Measurements from ENCODE around the gene MVD. TPM values are rescaled to one million over a fixed set of nuclear protein-coding genes. Genes with fewer than 3 reads are reported as not detected.

The MVD gene
- total and polyA plus RNA-seq, 4 donors = 21.7 to 99.2 (median 74.7) TPM

- H3K4me1 ChIP-seq (ENCODE audit: control insufficient read depth in 4 of 4, insufficient read depth in 4 of 4, low read length in 3 of 4) = peaks cover 0 to 14% (median 4%) of the 10 kb centered on the region in 4 donors
- TF ChIP-seq REST (IDR thresholded peaks at IDR 0.05) (no peak), GABPA (IDR thresholded peaks at IDR 0.05 in 1 of 2, conservative IDR thresholded peaks at IDR 0.05 in 1 of 2) (no peak), RXRA (IDR thresholded peaks at IDR 0.05) (no peak), EGR1 (IDR thresholded peaks at IDR 0.05; ENCODE audit: low read depth in 2 of 2) (no peak), FOXA2 (IDR thresholded peaks at IDR 0.05) (no peak), SP1 (IDR thresholded peaks at IDR 0.05) (no peak), HNF4G (IDR thresholded peaks at IDR 0.05) (no peak), TAF1 (conservative IDR thresholded peaks at IDR 0.05) (no peak), RAD21 (IDR thresholded peaks at IDR 0.05) (no peak), YY1 (IDR thresholded peaks at IDR 0.05) (no peak), HNF4A (conservative IDR thresholded peaks at IDR 0.05) (no peak)
- TF ChIP-seq, protein P1, sequence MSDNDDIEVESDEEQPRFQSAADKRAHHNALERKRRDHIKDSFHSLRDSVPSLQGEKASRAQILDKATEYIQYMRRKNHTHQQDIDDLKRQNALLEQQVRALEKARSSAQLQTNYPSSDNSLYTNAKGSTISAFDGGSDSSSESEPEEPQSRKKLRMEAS (IDR thresholded peaks at IDR 0.05) = no peak
- TF ChIP-seq, protein P2, sequence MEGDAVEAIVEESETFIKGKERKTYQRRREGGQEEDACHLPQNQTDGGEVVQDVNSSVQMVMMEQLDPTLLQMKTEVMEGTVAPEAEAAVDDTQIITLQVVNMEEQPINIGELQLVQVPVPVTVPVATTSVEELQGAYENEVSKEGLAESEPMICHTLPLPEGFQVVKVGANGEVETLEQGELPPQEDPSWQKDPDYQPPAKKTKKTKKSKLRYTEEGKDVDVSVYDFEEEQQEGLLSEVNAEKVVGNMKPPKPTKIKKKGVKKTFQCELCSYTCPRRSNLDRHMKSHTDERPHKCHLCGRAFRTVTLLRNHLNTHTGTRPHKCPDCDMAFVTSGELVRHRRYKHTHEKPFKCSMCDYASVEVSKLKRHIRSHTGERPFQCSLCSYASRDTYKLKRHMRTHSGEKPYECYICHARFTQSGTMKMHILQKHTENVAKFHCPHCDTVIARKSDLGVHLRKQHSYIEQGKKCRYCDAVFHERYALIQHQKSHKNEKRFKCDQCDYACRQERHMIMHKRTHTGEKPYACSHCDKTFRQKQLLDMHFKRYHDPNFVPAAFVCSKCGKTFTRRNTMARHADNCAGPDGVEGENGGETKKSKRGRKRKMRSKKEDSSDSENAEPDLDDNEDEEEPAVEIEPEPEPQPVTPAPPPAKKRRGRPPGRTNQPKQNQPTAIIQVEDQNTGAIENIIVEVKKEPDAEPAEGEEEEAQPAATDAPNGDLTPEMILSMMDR (IDR thresholded peaks at IDR 0.05; ENCODE audit: low read depth, low read length, missing input control) = no peak
- WGBS = 85% methylated on average over 16 of the region's 16 CpGs
- H3K9ac ChIP-seq (ENCODE audit: low read depth in 1 of 2, low read length in 2 of 2) = no peak overlapping the region
- H3K36me3 ChIP-seq (ENCODE audit: control insufficient read depth in 4 of 4, insufficient read depth in 3 of 4, low read depth in 1 of 4, low read length in 3 of 4) = peaks cover 10 to 50% (median 14%) of the 10 kb centered on the region in 4 donors
- H3K27ac ChIP-seq (ENCODE audit: low read depth in 1 of 2, low read length in 2 of 2) = no peak overlapping the region
- DNase-seq (ENCODE audit: low spot score) = no peak
- no peaks in the 10 kb centered on the region for H3K27me3 ChIP-seq (ENCODE audit: control insufficient read depth in 4 of 4, insufficient read depth in 4 of 4, low read length in 3 of 4)
- no peak overlapping the region for H3K4me3 ChIP-seq (ENCODE audit: low read depth in 1 of 3, low read length in 3 of 3)
- no peaks in the 10 kb centered on the region for H3K9me3 ChIP-seq (ENCODE audit: control insufficient read depth in 4 of 4, low read length in 3 of 4)
These were observed 31.5 kb downstream of the MVD start for GRCh38 chr16:88631384-88631783.

- no peak for DNase-seq (ENCODE audit: low spot score)
- Histone ChIP-seq H3K27me3 (ENCODE audit: control insufficient read depth in 4 of 4, insufficient read depth in 4 of 4, low read length in 3 of 4) (no peaks in the 10 kb centered on the region), H3K9me3 (ENCODE audit: control insufficient read depth in 4 of 4, low read length in 3 of 4) (no peaks in the 10 kb centered on the region), H3K4me1 (ENCODE audit: control insufficient read depth in 4 of 4, insufficient read depth in 4 of 4, low read length in 3 of 4) (peaks cover 0 to 14% (median 4%) of the 10 kb centered on the region in 4 donors), H3K4me3 (ENCODE audit: low read depth in 1 of 3, low read length in 3 of 3) (no peak overlapping the region), H3K36me3 (ENCODE audit: control insufficient read depth in 4 of 4, insufficient read depth in 3 of 4, low read depth in 1 of 4, low read length in 3 of 4) (peaks cover 10 to 50% (median 14%) of the 10 kb centered on the region in 4 donors), H3K27ac (ENCODE audit: low read depth in 1 of 2, low read length in 2 of 2) (no peak overlapping the region), H3K9ac (ENCODE audit: low read depth in 1 of 2, low read length in 2 of 2) (no peak overlapping the region)
- 97% methylated on average over 23 of the region's 23 CpGs for WGBS
- TF ChIP-seq, protein P1 (IDR thresholded peaks at IDR 0.05) = no peak
- TF ChIP-seq JUND (IDR thresholded peaks at IDR 0.05) = no peak
- no peak for TF ChIP-seq FOXA2 (IDR thresholded peaks at IDR 0.05)
- TF ChIP-seq YY1 (IDR thresholded peaks at IDR 0.05) = no peak
- no peak for TF ChIP-seq HNF4G (IDR thresholded peaks at IDR 0.05)
- TF ChIP-seq ZBTB33 (IDR thresholded peaks at IDR 0.05) = no peak
- no peak for TF ChIP-seq GABPA (IDR thresholded peaks at IDR 0.05 in 1 of 2, conservative IDR thresholded peaks at IDR 0.05 in 1 of 2)
- no peak for TF ChIP-seq SP1 (IDR thresholded peaks at IDR 0.05)
- TF ChIP-seq RAD21 (IDR thresholded peaks at IDR 0.05) = no peak
- TF ChIP-seq, protein P2 (IDR thresholded peaks at IDR 0.05; ENCODE audit: low read depth, low read length, missing input control) = no peak
- TF ChIP-seq REST (IDR thresholded peaks at IDR 0.05) = no peak
- no peak for TF ChIP-seq TAF1 (conservative IDR thresholded peaks at IDR 0.05)
- TF ChIP-seq FOXA1 (IDR thresholded peaks at IDR 0.05) = no peak
These were observed 31.9 kb downstream of the MVD start for GRCh38 chr16:88630941-88631340.

All from liver (tissue), 9 donors.